Neutrophil (primary cell): ENCODE data around the gene EYA2.
A peak's percentile ranks its signal among the peaks of the same experiment; 100 is the strongest.

ENCODE experiments used
- H3K27ac ChIP-seq: fragments of 200-600 bp; sonication (generic); 2 replicates; pipeline ENCODE4 v1.5.1; 2016; ENCODE audit warnings: mild to moderate bottlenecking, moderate library complexity
- H3K27me3 ChIP-seq: fragments of 200-600 bp; sonication (generic); 2 replicates; pipeline ENCODE4 v1.6.0; 2016; ENCODE audit warnings: mild to moderate bottlenecking
- H3K36me3 ChIP-seq: fragments of 200-600 bp; sonication (generic); 2 replicates; pipeline ENCODE4 v1.5.1; 2017
- H3K4me1 ChIP-seq, 2 experiments: fragments of 200-600 bp in 1 of 2; sonication (generic) in 1 of 2; 1 replicate in 1 of 2; 2 replicates in 1 of 2; pipeline versions ENCODE4 v1.5.1 to v1.6.1; 2013 to 2016; ENCODE audit warnings: low read depth in 1 of 2, low read length in 1 of 2, mild to moderate bottlenecking in 1 of 2, moderate library complexity in 1 of 2; ENCODE audit not compliant: control insufficient read depth in 1 of 2, insufficient read depth in 1 of 2
- H3K4me3 ChIP-seq, 2 experiments: fragments of 200-600 bp in 1 of 2; sonication (generic) in 1 of 2; 1 replicate in 1 of 2; 2 replicates in 1 of 2; pipeline ENCODE4 v1.5.1; 2013 to 2016; ENCODE audit warnings: low read depth in 1 of 2, low read length in 1 of 2, mild to moderate bottlenecking in 1 of 2, moderate library complexity in 1 of 2
- H3K9me3 ChIP-seq: fragments of 200-600 bp; sonication (generic); 2 replicates; pipeline ENCODE4 v1.5.1; 2016
- TF ChIP-seq, protein P1 (sequence below): fragments of 200-600 bp; sonication (generic); IDR thresholded peaks from 2 replicates; pipeline ENCODE4 v1.5.1; 2016; ENCODE audit warnings: antibody characterized with exemption

Gene EYA2

DNA sequence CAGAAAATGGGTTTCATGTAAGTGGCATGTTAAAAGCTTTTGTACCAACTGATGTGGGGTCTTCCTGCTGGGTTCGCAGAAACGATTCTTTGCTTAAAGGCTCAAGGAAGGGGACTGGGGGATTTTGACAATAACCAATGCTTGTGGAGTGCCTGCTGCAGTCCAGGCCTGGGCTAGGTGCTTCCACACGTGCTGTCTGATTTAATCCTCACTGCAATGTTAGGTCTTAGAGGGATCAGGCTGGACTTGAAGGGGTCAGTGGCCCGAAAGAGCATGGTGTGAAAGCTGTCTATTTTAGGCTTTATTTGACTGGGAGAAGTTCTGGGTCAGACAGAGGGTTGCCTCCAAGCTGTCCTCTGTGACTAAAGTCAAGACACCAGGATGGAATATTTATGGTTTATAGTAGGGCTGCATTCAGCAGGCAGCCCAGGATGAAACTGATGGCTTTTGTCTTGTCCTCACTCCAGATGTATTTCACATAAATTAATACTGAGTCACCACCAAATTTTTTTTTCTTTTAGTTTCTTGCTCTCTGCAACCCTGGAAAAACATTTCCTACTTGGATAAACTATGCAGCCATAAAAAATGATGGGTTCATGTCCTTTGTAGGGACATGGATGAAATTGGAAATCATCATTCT is 242.7 kb downstream of the EYA2 start:
- H3K27me3 ChIP-seq: peaks cover 6% of the 10 kb centered on the region
- H3K27ac ChIP-seq: no peak overlapping the region
- no peaks in the 10 kb centered on the region for H3K4me1 ChIP-seq
- H3K4me3 ChIP-seq: no peak overlapping the region
- H3K9me3 ChIP-seq: no peaks in the 10 kb centered on the region
- TF ChIP-seq, protein P1, sequence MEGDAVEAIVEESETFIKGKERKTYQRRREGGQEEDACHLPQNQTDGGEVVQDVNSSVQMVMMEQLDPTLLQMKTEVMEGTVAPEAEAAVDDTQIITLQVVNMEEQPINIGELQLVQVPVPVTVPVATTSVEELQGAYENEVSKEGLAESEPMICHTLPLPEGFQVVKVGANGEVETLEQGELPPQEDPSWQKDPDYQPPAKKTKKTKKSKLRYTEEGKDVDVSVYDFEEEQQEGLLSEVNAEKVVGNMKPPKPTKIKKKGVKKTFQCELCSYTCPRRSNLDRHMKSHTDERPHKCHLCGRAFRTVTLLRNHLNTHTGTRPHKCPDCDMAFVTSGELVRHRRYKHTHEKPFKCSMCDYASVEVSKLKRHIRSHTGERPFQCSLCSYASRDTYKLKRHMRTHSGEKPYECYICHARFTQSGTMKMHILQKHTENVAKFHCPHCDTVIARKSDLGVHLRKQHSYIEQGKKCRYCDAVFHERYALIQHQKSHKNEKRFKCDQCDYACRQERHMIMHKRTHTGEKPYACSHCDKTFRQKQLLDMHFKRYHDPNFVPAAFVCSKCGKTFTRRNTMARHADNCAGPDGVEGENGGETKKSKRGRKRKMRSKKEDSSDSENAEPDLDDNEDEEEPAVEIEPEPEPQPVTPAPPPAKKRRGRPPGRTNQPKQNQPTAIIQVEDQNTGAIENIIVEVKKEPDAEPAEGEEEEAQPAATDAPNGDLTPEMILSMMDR: no peak
- no peaks in the 10 kb centered on the region for H3K36me3 ChIP-seq

DNA sequence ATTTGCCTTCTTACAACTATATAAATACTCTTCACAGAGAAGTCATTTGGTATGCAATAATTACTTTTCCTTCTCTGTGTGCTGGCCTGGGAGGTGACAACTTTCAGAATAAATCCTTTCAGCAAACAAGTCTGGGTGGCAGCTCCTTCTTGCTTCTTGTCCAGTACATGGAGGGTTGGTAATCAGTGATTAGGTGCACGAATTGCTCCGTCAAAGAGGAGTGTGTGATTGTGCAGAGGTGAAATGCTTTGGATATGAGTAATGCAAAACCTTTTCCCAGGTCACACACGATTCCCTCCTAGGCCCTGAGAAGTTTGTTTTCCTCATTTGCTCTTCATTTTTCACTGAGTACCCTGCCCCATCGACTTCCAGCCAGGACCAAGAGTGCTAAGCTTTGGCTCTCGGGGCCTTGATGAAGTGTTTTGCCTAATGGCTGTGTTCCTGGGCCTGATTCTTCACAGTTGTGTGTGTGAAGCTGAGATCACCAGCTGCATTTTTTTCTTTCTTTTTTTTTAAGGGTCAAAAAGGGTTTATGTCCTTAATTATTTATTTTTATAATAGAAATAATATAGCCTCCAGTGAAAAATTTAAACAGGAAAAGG is 245.4 kb downstream of the EYA2 start:
- Histone ChIP-seq H3K9me3 (no peaks in the 10 kb centered on the region), H3K4me1 (peaks cover 0 to 15% of the 10 kb centered on the region in 2 experiments), H3K36me3 (no peaks in the 10 kb centered on the region), H3K27ac (no peak overlapping the region), H3K4me3 (no peak overlapping the region), H3K27me3 (peaks cover 6% of the 10 kb centered on the region)
- TF ChIP-seq, protein P1: no peak

DNA sequence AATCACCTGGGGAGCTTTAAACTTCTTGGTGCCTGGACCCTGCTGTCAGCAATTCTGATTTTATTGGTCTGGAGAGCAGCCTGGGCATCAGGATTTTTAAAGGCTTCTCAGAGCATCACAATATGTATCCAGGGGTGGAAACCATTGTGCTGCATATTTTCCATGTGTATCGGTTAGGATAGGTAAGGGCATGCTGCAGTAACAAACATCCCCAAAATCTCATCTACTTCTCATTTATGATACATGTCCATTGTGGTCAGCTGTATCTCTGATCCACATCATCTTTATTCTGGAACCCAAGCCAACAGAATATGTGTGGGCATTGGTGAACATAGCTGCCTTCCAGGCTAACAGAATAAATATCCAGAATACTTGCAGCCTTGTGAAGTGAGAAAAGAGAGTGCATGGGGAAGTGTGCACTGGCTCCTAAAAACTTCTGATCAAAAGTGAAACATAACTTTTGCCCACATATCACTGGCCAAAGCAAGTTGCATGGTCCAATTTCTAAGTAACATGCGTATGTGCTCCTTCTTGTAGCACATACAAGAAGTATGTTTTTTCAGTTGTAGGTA is 246.8 kb downstream of the EYA2 start:
- no peaks in the 10 kb centered on the region for H3K9me3 ChIP-seq
- peaks cover 6% of the 10 kb centered on the region for H3K27me3 ChIP-seq
- no peak overlapping the region for H3K27ac ChIP-seq
- H3K36me3 ChIP-seq: no peaks in the 10 kb centered on the region
- TF ChIP-seq, protein P1: no peak
- peaks cover 0 to 15% of the 10 kb centered on the region in 2 experiments for H3K4me1 ChIP-seq
- H3K4me3 ChIP-seq: no peak overlapping the region

DNA sequence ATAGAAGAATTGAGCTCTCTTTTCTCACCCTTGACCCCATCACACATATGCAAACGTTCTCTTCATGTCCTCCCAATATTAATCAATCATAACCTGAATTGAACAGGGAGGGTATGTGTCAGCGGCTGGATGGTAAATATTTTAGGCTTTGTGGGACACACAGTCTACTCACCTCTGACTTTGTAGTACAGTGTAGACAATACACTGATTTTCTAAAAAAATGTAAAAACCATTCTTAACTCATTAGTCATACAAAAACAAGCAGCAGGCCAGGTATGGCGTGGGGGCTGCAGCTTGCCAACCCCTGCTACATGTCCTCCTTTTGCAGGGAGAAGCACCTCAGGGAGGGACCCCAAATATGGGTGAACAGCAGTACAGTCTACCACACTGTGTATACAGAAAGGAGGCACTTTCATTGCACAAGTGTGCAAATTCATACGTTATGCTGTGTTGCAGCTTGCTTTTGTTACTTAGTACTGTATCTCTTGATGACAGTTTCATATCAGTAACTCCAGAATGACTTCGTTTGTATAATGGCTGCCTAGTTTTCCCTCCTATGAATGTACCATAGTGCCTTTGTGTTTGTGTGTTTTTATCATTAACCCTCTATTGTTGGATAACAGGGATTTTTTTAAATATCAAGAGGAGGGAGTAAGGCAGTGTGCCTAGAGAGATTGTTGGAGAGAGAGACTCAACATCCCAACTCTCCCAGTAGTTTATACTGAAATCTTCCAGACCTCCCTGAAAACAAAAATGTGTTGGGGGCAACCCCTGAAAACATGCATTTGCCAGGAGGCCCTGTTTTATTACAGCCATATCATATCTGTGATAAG is 247.5 kb downstream of the EYA2 start:
- TF ChIP-seq, protein P1: no peak

DNA sequence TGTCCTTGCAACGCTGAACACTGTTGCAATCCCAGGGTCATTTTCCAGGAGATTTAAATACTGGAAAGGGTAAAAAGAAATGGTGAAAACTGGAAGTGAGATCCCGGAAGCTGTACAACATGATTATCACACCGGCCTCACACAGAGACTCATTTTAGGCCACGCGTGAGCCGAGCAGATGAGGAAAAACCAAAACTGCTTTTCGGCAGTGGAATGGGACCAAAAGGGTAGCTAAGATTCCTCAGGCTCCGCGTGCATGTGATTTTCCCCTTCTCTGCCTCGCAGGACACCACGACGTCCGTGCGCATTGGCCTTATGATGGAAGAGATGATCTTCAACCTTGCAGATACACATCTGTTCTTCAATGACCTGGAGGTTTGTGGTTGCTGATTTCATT is 248.1 kb downstream of the EYA2 start:
- TF ChIP-seq, protein P1: no peak
- Histone ChIP-seq H3K27me3 (no peaks in the 10 kb centered on the region), H3K36me3 (no peaks in the 10 kb centered on the region), H3K27ac (peak overlapping the region; percentile 79), H3K4me1 (peaks cover 0 to 15% of the 10 kb centered on the region in 2 experiments), H3K9me3 (no peaks in the 10 kb centered on the region), H3K4me3 (no peak overlapping the region)

More for the DNA sequence above, 247.5 kb downstream of the EYA2 start:
- Histone ChIP-seq H3K9me3 (no peaks in the 10 kb centered on the region), H3K4me3 (no peak overlapping the region), H3K4me1 (peaks cover 0 to 15% of the 10 kb centered on the region in 2 experiments), H3K27ac (no peak overlapping the region), H3K36me3 (no peaks in the 10 kb centered on the region), H3K27me3 (peaks cover 2% of the 10 kb centered on the region)
